PC-3 (cell line): ENCODE measurements around the gene LRCH4. TPM values are rescaled to one million over a fixed set of nuclear protein-coding genes. Genes with fewer than 3 reads are reported as not detected.

ENCODE experiments used
- ATAC-seq: fragments of 200-7000 bp; cut with Tn5 transposase; 2 replicates; pipeline ENCODE4 v1.9.1; 2020; ENCODE audit warnings: mild to moderate bottlenecking, moderate library complexity
- BruUV-seq: library from RNA; stranded (reverse); fragments of 400-500 nt; replicated peaks from 2 replicates; lab custom pipeline; 2021; lab: Mats Ljungman, UMichigan
- CTCF ChIA-PET: fragments of 300-600 bp; sonication (Branson Sonifier 250); formaldehyde crosslinking; loops from one replicate; lab custom pipeline; 2022; ENCODE audit warnings: antibody characterized with exemption; lab: Charles Lee
- POLR2A ChIA-PET: fragments of 300-600 bp; sonication (Branson Sonifier 250); formaldehyde crosslinking; loops from one replicate; lab custom pipeline; 2022; ENCODE audit warnings: antibody characterized with exemption; ENCODE audit not compliant: unreplicated experiment; lab: Charles Lee
- DNase-seq: peaks from one replicate; pipeline ENCODE4 v3.0.0-alpha.2; 2015
- H2AFZ ChIP-seq: fragments of 300-600 bp; sonication (generic); 2 replicates; pipeline ENCODE4 v1.6.0; 2016; ENCODE audit warnings: antibody characterized with exemption, low read length
- H3F3A ChIP-seq: fragments of 300-600 bp; sonication (generic); one replicate; pipeline ENCODE4 v1.6.0; 2017; ENCODE audit warnings: antibody characterized with exemption, low read length, control low read depth, mild to moderate bottlenecking; ENCODE audit not compliant: unreplicated experiment
- H3K27ac ChIP-seq: fragments of 300-600 bp; sonication (generic); 2 replicates; pipeline ENCODE4 v1.5.1; 2016; ENCODE audit warnings: mild to moderate bottlenecking, low read length
- H3K27me3 ChIP-seq: fragments of 300-600 bp; sonication (generic); 2 replicates; pipeline ENCODE4 v1.6.1; 2016; ENCODE audit warnings: low read length, mixed read lengths
- H3K36me3 ChIP-seq: fragments of 300-600 bp; sonication (generic); 2 replicates; pipeline ENCODE4 v1.6.1; 2016; ENCODE audit warnings: low read depth, mixed run types, low read length, mixed read lengths
- H3K4me1 ChIP-seq: fragments of 300-600 bp; sonication (generic); 2 replicates; pipeline ENCODE4 v1.5.1; 2016; ENCODE audit warnings: low read length; ENCODE audit not compliant: insufficient read depth
- H3K4me2 ChIP-seq: fragments of 300-600 bp; sonication (generic); 2 replicates; pipeline ENCODE4 v1.6.0; 2016; ENCODE audit warnings: low read length
- H3K4me3 ChIP-seq: fragments of 300-600 bp; sonication (generic); 2 replicates; pipeline ENCODE4 v1.5.1; 2016; ENCODE audit warnings: mild to moderate bottlenecking, low read length, mixed read lengths
- H3K79me2 ChIP-seq: fragments of 300-600 bp; sonication (generic); 2 replicates; pipeline ENCODE4 v1.6.1; 2017; ENCODE audit warnings: low read length, mixed read lengths
- H3K9ac ChIP-seq: fragments of 300-600 bp; sonication (generic); 2 replicates; pipeline ENCODE4 v1.6.0; 2016; ENCODE audit warnings: mild to moderate bottlenecking, low read length
- H3K9me2 ChIP-seq: fragments of 300-600 bp; sonication (generic); replicated peaks from 2 replicates; pipeline ENCODE4 v1.6.1; 2016; ENCODE audit warnings: mixed run types, low read length, mixed read lengths
- H3K9me3 ChIP-seq: fragments of 300-600 bp; sonication (generic); 2 replicates; pipeline ENCODE4 v1.6.1; 2016; ENCODE audit warnings: low read length, mixed read lengths
- H4K20me1 ChIP-seq: fragments of 300-600 bp; sonication (generic); 2 replicates; pipeline ENCODE4 v1.6.1; 2016; ENCODE audit warnings: low read length, mixed read lengths
- CTCF ChIP-seq: fragments of 300-600 bp; sonication (generic); conservative IDR thresholded peaks from 2 replicates; pipeline ENCODE4 v1.5.1; 2017; ENCODE audit warnings: antibody characterized with exemption, low read depth, mild to moderate bottlenecking, low read length
- EZH2 ChIP-seq: fragments of 300-600 bp; sonication (generic); IDR thresholded peaks from one replicate; pipeline ENCODE4 v1.6.1; 2017; ENCODE audit warnings: antibody characterized with exemption, mild to moderate bottlenecking, low read length; ENCODE audit not compliant: unreplicated experiment
- EZH2phosphoT487 ChIP-seq: fragments of 300-600 bp; sonication (generic); IDR thresholded peaks from 2 replicates; pipeline ENCODE4 v1.6.1; 2018; ENCODE audit warnings: mild to moderate bottlenecking, antibody characterized with exemption, low read length, borderline replicate concordance
- intact Hi-C: fragments of 100-400 bp; cut with micrococcal nuclease; formaldehyde crosslinking; loops from 2 replicates; pipeline ENCODE4 v1.9.0; 2023
- total RNA-seq: library from RNA; depleted of rRNA; stranded (reverse); fragments of >200 nt; gene quantifications from 2 replicates; pipeline ENCODE4 v1.2.3, GENCODE V29; 2014

Gene LRCH4
- total RNA-seq, 1 experiment from 2014 or later = 15.6 TPM

- TF ChIP-seq EZH2 = no peak
- TF ChIP-seq CTCF = no peak
- TF ChIP-seq EZH2phosphoT487 = no peak
- Histone ChIP-seq H3F3A (no peaks in the 10 kb centered on the region), H3K4me2 (no peak overlapping the region), H3K4me3 (no peak overlapping the region), H3K79me2 (no peaks in the 10 kb centered on the region), H3K36me3 (no peaks in the 10 kb centered on the region), H3K9me3 (no peaks in the 10 kb centered on the region), H3K4me1 (no peaks in the 10 kb centered on the region), H2AFZ (no peak overlapping the region), H3K9ac (no peak overlapping the region), H3K9me2 (no peaks in the 10 kb centered on the region), H4K20me1 (no peaks in the 10 kb centered on the region), H3K27ac (no peak overlapping the region), H3K27me3 (no peaks in the 10 kb centered on the region)
- no TSS peak for BruUV-seq
- CTCF ChIA-PET = interaction anchor here (0.7 kb wide), 1 partner anchor 113 kb away, joined by 4 read pairs; the partner anchor contains the start of gene TSC22D4
- intact Hi-C loops = no loop called here
- no peak for DNase-seq
- ATAC-seq = no peak
- POLR2A ChIA-PET = no interaction called here
Measured at GRCh38 chr7:100591596-100591995, 5.7 kb upstream of the LRCH4 start.

GRCh38 chr7:100590077-100590737 lies 4.3 kb upstream of the LRCH4 start:
- Histone ChIP-seq H3K9ac (no peak overlapping the region), H2AFZ (no peak overlapping the region), H3K36me3 (no peaks in the 10 kb centered on the region), H4K20me1 (no peaks in the 10 kb centered on the region), H3K4me1 (no peaks in the 10 kb centered on the region), H3F3A (no peaks in the 10 kb centered on the region), H3K4me2 (no peak overlapping the region), H3K27ac (no peak overlapping the region), H3K9me2 (no peaks in the 10 kb centered on the region), H3K9me3 (no peaks in the 10 kb centered on the region), H3K27me3 (no peaks in the 10 kb centered on the region), H3K4me3 (no peak overlapping the region), H3K79me2 (peaks cover 4% of the 10 kb centered on the region)
- TF ChIP-seq EZH2 (no peak), CTCF (no peak), EZH2phosphoT487 (no peak)
- no peak for ATAC-seq
- POLR2A ChIA-PET = no interaction called here
- CTCF ChIA-PET = no interaction called here
- no TSS peak for BruUV-seq
- intact Hi-C loops = no loop called here
- no peak for DNase-seq

GRCh38 chr7:100589341-100589947 lies 3.5 kb upstream of the LRCH4 start:
- POLR2A ChIA-PET = no interaction called here
- no peak for ATAC-seq
- TF ChIP-seq CTCF (no peak), EZH2phosphoT487 (no peak), EZH2 (no peak)

More at GRCh38 chr7:100589341-100589947, 3.5 kb upstream of the LRCH4 start:
- intact Hi-C loops = loop anchor here (5.0 kb wide), 1 partner anchor 103 kb away; the partner anchor contains the start of gene GIGYF1
- Histone ChIP-seq H3K79me2 (peaks cover 12% of the 10 kb centered on the region), H3K9ac (no peak overlapping the region), H3F3A (no peaks in the 10 kb centered on the region), H3K27me3 (no peaks in the 10 kb centered on the region), H3K4me2 (no peak overlapping the region), H3K9me3 (no peaks in the 10 kb centered on the region), H4K20me1 (no peaks in the 10 kb centered on the region), H3K36me3 (no peaks in the 10 kb centered on the region), H3K27ac (no peak overlapping the region), H2AFZ (no peak overlapping the region), H3K4me3 (no peak overlapping the region), H3K9me2 (no peaks in the 10 kb centered on the region), H3K4me1 (peaks cover 7% of the 10 kb centered on the region; the same call in 1 of the 2 replicates)
- DNase-seq = no peak
- BruUV-seq = no TSS peak
- CTCF ChIA-PET = interaction anchor here (1.2 kb wide), 1 partner anchor 25 kb away, joined by 12 read pairs; no protein-coding TSS in a partner anchor
